Uterus (tissue), 4 donors: Measurements from ENCODE around the gene NADK2. TPM values are rescaled to one million over a fixed set of nuclear protein-coding genes. Genes with fewer than 3 reads are reported as not detected.

Source experiments
- DNase-seq, 2 donors: peaks; one replicate each; pipeline ENCODE4 v3.0.0-alpha.2; 2019 to 2020
- H3K27ac ChIP-seq, 2 donors: fragments of 200-600 bp; sonication (generic); 1 replicate in 1 of 2; 2 replicates in 1 of 2; pipeline ENCODE4 v1.5.1; 2016 to 2018
- H3K27me3 ChIP-seq, 2 donors: fragments of 200-600 bp; sonication (generic); one replicate each; pipeline ENCODE4 v1.5.1; 2018 to 2019; ENCODE audit warnings: control low read depth in 1 of 2
- H3K36me3 ChIP-seq, 2 donors: fragments of 200-600 bp; sonication (generic); one replicate each; pipeline ENCODE4 v1.5.1; 2019; ENCODE audit warnings: control low read depth in 1 of 2
- H3K4me1 ChIP-seq, 2 donors: fragments of 200-600 bp; sonication (generic); one replicate each; pipeline ENCODE4 v1.5.1; 2018 to 2019; ENCODE audit warnings: control low read depth in 1 of 2
- H3K4me3 ChIP-seq, 2 donors: fragments of 200-600 bp; sonication (generic); 1 replicate in 1 of 2; 2 replicates in 1 of 2; pipeline ENCODE4 v1.5.1; 2018 to 2019; ENCODE audit warnings: mild to moderate bottlenecking in 1 of 2
- H3K9me3 ChIP-seq, 2 donors: fragments of 200-600 bp; sonication (generic); one replicate each; pipeline ENCODE4 v1.5.1; 2019; ENCODE audit warnings: control low read depth in 1 of 2
- CTCF ChIP-seq, 4 experiments: fragments of 200-600 bp in 2 of 4; fragments of 450-650 bp in 2 of 4; sonication (generic) in 2 of 4; IDR thresholded peaks; one replicate each; pipeline ENCODE4 v1.5.1; 2016 to 2019; ENCODE audit warnings: antibody characterized with exemption in 4 of 4, mild to moderate bottlenecking in 2 of 4, moderate library complexity in 1 of 4
- POLR2A ChIP-seq, 2 donors: fragments of 450-650 bp; IDR thresholded peaks; one replicate each; pipeline ENCODE4 v1.6.1; 2016; ENCODE audit warnings: antibody characterized with exemption in 2 of 2, mild to moderate bottlenecking in 1 of 2, moderate library complexity in 1 of 2
- intact Hi-C: fragments of 100-400 bp; cut with DNase I; formaldehyde crosslinking; loops from one replicate; pipeline ENCODE4 v1.15.1; 2023; ENCODE audit warnings: low total_unique reads
- total RNA-seq, 4 donors: library from RNA; depleted of rRNA in 3 of 4; stranded (reverse); fragments of >200 nt in 3 of 4; gene quantifications; one replicate each; pipeline versions ENCODE4 v1.1.0 to v1.2.4, GENCODE V29; 2014 to 2023
- donor health status: DM: yes; HTN: yes; CAD: no.

Gene NADK2
- total RNA-seq, 4 donors from 2014 or later, result 19.2 to 74.7 (median 24.9) TPM

- Histone ChIP-seq H3K9me3 (no peaks in the 10 kb centered on the region), H3K36me3 (no peaks in the 10 kb centered on the region), H3K4me1 (no peaks in the 10 kb centered on the region), H3K27me3 (no peaks in the 10 kb centered on the region), H3K27ac (no peak overlapping the region), H3K4me3 (no peak overlapping the region)
- intact Hi-C loops, result no loop called here
- no peak for DNase-seq
- no peak for TF ChIP-seq CTCF (IDR thresholded peaks at IDR 0.05)
- TF ChIP-seq POLR2A (IDR thresholded peaks at IDR 0.05), result no peak
Observed at GRCh38 chr5:36270175-36270574, 28.4 kb upstream of the NADK2 start.

GRCh38 chr5:36269478-36269877 is 27.8 kb upstream of the NADK2 start:
- Histone ChIP-seq H3K27me3 (no peaks in the 10 kb centered on the region), H3K4me3 (no peak overlapping the region), H3K36me3 (no peaks in the 10 kb centered on the region), H3K4me1 (no peaks in the 10 kb centered on the region), H3K9me3 (no peaks in the 10 kb centered on the region), H3K27ac (no peak overlapping the region)
- TF ChIP-seq CTCF (IDR thresholded peaks at IDR 0.05) (no peak), POLR2A (IDR thresholded peaks at IDR 0.05) (no peak)
- no peak for DNase-seq
- intact Hi-C loops, result no loop called here

- TF ChIP-seq POLR2A (IDR thresholded peaks at IDR 0.05), result no peak
- TF ChIP-seq CTCF (IDR thresholded peaks at IDR 0.05), result no peak
- DNase-seq, result no peak
- H3K27ac ChIP-seq, result no peak overlapping the region
- intact Hi-C loops, result no loop called here
- H3K27me3 ChIP-seq, result no peaks in the 10 kb centered on the region
- no peaks in the 10 kb centered on the region for H3K36me3 ChIP-seq
- no peaks in the 10 kb centered on the region for H3K9me3 ChIP-seq
- H3K4me1 ChIP-seq, result no peaks in the 10 kb centered on the region
- H3K4me3 ChIP-seq, result no peak overlapping the region
Observed at GRCh38 chr5:36267905-36268304, 26.2 kb upstream of the NADK2 start.

- Histone ChIP-seq H3K36me3 (no peaks in the 10 kb centered on the region), H3K4me3 (no peak overlapping the region), H3K4me1 (no peaks in the 10 kb centered on the region), H3K27me3 (no peaks in the 10 kb centered on the region), H3K27ac (no peak overlapping the region), H3K9me3 (no peaks in the 10 kb centered on the region)
- no peak for TF ChIP-seq POLR2A (IDR thresholded peaks at IDR 0.05)
- TF ChIP-seq CTCF (IDR thresholded peaks at IDR 0.05), result no peak
- intact Hi-C loops, result no loop called here
- no peak for DNase-seq
Observed at GRCh38 chr5:36264202-36264760, 22.6 kb upstream of the NADK2 start.

- H3K9me3 ChIP-seq, result no peaks in the 10 kb centered on the region
Observed at GRCh38 chr5:36261186-36261585, 19.5 kb upstream of the NADK2 start.

More at GRCh38 chr5:36261186-36261585, 19.5 kb upstream of the NADK2 start:
- H3K36me3 ChIP-seq, result no peaks in the 10 kb centered on the region
- H3K27ac ChIP-seq, result no peak overlapping the region
- intact Hi-C loops, result no loop called here
- H3K4me1 ChIP-seq, result no peaks in the 10 kb centered on the region
- no peak for DNase-seq
- H3K27me3 ChIP-seq, result no peaks in the 10 kb centered on the region
- no peak for TF ChIP-seq POLR2A (IDR thresholded peaks at IDR 0.05)
- no peak for TF ChIP-seq CTCF (IDR thresholded peaks at IDR 0.05)
- no peak overlapping the region for H3K4me3 ChIP-seq
